HG03460 (cell line): Measurements from ENCODE around the gene INPP5A.
A peak's percentile ranks its signal among the peaks of the same experiment; 100 is the strongest.
"Not testable (repeated sequence)": the region's sequence is repeated elsewhere in the genome, so short reads cannot be mapped to it uniquely, and the experiment has no call there.

Experiments used
- ATAC-seq: cut with Tn5 transposase; IDR thresholded peaks from one replicate; pipeline ENCODE4 v1.9.1; 2021; ENCODE audit not compliant: unreplicated experiment

Gene INPP5A

DNA sequence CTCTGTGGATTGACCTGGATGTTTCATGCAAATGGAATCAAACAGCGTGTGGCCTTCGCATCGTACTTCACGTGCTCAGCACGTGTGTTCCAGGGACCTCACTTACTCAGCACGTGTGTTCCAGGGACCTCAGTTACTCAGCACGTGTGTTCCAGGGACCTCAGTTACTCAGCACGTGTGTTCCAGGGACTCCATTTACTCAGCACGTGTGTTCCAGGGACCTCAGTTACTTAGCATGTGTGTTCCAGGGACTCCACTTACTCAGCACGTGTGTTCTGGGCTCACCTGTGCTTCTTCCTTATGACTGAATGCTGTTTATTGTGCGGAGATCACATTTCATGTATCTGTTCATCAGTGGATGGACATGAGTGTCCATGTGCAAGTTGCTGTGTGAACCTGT lies 22.0 kb downstream of the INPP5A start:
- ATAC-seq, result no peak

GRCh38 chr10:132560241-132560731 lies 22.7 kb downstream of the INPP5A start:
- peak; percentile 28 for ATAC-seq

DNA sequence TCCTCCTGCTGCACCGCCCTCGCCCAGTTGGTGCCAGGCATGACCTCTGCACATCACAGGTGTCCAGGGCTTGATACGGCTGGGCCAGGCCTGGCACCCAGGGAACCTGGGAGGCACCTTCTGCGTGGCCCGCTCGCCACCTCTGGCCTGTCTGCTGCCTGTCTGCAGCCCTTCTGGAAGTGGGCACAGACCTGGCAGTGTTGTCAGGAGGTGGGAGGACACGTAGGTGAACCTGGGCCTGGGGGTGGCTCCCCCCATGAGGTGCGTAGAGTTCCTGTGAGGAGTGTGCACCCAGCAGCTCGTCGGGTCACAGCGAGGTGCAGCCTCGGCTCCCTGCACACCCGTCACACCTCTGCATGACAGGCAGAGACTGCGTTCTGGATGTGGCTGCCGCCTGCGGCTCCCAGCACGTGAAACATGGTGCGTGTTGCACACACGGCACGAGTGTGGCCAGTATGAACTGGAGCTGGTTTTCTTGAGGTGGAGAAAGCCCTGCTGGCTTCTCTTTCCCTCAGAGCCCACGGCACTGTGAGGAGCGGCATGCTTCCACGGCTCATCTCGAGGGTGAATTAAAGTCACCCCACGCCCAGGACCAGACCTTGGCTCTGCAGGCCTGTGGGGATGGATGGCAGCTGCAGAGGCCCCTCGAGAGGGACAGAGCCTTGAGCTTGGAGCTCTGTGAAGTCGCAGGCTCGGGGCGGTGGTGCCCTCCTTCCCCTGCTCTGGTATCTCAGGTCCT lies 24.8 kb downstream of the INPP5A start:
- no peak for ATAC-seq

- no peak for ATAC-seq
These were observed 25.4 kb downstream of the INPP5A start for GRCh38 chr10:132562916-132563456.

GRCh38 chr10:132563485-132564248 lies 26.1 kb downstream of the INPP5A start:
- ATAC-seq, result peak; percentile 74

DNA sequence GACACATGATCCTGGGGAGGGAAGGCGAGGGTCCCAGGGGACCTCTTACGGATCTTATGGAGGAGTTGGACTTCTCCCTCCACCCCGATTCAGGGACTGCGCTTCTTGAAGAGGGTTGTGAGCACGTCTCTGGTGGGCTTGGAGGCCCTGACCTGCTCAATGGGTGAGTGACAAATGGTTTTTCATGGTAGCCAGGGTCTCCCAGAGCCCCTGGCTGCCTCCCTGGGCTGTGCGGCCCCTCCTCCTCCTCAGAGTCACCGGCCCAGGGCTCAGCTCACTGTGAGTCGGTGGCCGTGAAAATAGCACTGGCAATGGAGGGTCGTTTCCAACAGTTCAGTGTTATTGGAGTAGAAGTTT lies 26.6 kb downstream of the INPP5A start:
- ATAC-seq, result no peak

DNA sequence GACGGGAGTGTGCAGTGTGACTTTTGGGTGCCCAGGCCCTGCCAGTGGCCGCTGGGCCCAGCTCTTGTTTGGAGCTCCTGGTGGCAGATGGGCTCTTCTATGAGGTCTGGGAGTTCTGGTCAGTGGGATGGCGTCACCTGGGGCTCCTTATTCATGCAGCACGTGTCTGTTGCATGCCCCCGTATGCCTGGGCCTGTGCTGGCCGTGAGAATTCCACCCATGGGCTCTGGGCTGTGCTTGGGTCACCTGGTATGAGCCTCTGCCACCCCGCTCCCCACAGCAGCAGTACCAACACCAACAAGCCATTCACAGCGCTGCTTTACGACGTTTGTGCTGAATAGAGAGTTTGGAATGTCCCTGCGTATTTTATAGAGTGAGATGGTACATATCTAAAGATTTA lies 27.1 kb downstream of the INPP5A start:
- ATAC-seq, result no peak

DNA sequence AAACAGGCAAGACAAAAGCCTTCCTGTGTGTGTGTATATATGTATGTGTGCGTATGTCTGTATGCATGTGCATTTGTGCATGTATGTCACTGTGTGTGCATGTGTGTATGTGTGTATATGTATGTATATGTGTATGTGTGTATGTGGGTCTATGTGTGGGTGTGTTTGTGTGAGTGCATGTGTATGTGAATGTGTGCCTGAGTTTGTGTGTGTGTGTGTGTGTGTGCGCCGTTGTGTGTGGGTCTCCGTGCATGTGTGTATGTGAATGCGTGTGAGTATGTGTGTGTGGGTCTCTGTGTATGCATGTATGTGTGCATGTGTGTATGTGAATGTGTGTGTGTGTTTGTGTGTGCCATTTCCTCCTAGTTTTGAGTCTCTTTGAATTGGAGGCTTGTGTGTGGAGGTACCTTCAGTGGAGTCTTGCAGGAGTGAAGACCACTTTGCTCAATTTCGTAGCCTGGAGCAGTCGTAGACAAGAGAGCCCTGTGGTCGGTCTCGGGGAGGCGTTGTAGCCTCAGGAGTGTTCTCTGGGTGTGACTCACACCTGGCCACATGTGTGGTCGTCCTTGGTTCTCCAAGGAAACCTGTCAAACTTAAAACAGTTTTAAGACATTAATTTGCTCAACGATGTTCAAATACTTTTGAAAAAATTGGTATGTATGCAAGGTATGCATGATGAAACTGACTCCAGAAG lies 28.1 kb downstream of the INPP5A start:
- ATAC-seq, result no peak

DNA sequence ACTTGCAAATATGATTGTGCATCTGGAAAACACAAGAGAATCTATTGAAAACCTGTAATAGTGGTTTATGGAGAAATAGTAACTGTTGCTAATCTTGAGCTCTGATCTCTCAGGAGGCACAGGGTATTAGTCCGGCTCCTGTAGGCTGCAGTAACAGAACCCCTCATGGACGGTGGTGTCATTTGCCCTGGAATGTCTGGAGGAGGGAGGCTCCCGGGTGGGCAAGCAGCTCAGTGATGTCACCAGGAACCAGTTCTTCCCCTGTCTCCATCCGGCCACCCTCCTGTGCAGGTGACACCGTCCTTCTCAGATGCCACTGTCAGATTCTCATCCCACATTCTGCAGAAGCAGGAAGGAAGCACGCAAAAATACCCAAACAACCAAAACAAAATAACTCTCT lies 29.3 kb downstream of the INPP5A start:
- no peak for ATAC-seq

GRCh38 chr10:132570265-132570664 lies 32.7 kb downstream of the INPP5A start:
- no peak for ATAC-seq

DNA sequence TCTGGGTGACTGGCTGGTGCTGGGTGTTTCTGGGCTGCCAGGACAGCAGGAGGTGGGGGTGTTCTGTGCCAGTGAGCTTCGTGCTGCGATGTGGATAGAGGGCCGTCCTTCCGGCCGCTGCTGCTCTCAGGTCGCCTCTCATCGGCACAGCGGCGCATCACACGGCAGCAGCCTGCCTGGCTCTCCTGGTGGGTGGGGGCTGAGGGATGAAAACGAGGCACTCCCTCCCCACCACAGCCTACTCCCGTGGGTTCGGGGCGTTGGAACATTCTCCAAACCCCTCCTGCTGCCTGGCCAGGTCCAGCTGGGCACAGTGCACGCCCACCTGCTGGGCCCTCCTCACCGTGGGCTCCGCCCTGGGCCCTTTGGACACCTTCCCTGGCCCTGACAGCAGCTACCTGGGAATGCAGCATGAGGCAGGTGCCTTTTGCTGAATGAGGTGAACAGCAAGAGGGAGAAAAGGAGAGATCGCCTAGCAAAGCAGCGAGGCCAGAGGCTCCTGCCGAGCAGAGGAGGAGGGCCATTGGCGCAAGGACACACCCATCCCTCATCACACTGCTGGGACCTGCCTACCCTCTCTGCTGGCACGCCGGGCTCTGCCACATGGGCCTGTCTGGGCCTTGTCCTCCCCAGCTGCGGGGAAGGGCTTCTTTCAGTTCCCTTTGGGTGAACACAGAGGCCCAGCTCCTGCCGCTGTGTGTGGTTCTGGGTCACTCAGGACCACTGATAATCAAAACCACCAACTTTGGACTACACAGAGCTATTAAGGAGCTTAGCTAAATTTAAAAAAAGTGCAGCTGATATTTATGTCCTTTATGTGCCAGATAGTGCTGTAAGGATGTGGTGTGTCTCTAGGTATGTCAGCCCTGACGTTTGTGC lies 33.4 kb downstream of the INPP5A start:
- ATAC-seq, result peak; percentile 37

DNA sequence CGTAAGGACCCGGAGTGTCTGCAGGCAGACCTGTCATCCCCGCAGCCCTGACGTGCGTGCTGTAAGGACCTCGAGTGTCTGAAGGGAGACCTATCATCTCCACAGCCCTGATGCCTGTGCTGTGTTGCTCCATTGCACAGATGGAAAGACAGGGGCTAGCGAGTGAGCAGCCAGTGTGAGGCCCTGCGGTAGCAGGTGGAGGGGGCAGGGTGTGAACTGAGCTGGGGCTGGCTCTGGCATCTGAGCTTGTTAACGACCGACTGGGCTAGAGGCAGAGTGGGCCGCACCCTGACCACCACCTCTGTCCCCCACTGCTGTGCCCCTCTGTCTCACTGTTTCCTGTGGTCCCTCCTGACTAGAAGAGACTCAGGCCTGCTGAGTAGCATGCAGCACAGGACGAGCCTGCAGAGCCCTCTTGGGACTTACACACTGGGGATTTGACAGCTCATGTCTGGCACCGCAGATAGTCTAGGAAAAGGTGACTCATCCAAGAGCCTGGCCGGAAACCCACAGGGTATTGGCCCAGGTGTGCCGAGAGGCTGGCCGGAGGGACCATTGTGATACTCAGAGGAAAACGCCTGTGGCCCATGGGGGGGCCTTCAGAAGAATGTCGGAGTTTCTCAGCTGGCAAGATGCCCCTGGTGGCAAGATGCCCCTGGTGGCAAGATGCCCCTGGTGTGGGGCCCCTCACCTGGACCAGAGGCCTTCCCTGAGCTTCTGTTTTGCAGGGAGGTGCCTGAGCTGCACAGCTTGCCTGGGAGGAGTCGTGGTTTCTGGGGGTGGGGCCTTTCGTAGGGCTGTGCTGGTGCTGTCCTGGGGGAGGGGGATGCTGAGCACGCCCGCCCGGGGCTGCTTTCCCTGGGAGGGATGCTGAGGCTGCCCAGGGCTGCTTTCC lies 34.3 kb downstream of the INPP5A start:
- ATAC-seq, result peak; percentile 63

GRCh38 chr10:132572545-132572937 lies 35.0 kb downstream of the INPP5A start:
- ATAC-seq, result peak; percentile 0

- not testable (repeated sequence) for ATAC-seq
These were observed 35.4 kb downstream of the INPP5A start for GRCh38 chr10:132572946-132573345.

- no peak for ATAC-seq
These were observed 36.7 kb downstream of the INPP5A start for GRCh38 chr10:132574288-132574687.

GRCh38 chr10:132574783-132575319 lies 37.3 kb downstream of the INPP5A start:
- ATAC-seq, result no peak

- ATAC-seq, result peak; percentile 34
These were observed 38.0 kb downstream of the INPP5A start for GRCh38 chr10:132575320-132576201.

DNA sequence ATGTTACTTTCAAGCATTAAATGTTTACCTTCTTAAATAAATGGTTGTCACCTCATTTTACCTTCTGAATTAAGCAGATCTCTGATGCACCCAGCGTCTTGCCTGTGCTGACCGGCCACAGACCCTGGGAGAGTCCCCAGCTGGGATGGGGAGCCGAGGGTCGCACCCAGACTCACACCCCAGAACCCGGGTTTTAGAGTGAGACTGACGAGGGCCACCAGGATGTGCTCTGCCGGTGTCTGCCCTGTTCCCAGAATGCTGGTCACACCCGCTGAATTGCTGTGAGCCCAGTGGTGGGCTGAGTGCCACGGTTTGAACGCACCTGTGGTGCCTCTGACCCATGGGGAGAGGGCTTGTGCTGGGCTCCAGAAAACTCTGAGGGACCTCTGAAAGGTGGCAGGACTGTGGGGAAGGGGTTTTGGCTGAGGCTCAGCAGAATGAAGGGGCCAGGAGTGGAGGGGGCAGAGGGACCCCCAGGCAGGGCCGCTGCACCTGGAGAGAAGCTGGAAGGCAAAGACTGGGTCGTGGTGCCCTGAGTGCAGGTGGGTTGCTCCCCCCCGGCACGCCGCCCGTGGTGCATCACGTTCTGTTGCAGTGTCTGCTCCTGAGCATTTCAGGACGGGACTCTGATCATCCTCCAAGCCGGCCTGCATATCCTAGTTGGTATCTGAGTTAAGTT lies 39.2 kb downstream of the INPP5A start:
- no peak for ATAC-seq
